ENCODE data around the gene INPPL1.

DNA sequence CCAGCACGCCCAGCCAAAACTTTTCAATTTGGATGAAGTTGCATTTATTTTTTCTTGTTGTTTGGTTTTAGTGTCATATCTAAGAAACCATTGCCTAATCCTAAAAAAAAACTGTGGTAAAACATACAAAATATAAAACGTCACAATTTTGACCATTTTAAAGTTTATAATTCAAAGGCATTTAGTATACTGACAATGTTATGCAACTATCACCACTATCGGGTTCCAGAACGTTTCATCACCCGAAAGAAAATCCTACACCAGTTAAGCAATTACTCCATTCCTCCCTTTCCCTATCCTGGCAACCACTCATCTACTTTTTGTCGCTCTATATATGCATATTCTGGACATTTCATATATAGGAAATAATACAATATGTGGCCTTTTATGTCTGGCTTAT is 49.9 kb downstream of the INPPL1 start:
- TF ChIP-seq, protein P1, sequence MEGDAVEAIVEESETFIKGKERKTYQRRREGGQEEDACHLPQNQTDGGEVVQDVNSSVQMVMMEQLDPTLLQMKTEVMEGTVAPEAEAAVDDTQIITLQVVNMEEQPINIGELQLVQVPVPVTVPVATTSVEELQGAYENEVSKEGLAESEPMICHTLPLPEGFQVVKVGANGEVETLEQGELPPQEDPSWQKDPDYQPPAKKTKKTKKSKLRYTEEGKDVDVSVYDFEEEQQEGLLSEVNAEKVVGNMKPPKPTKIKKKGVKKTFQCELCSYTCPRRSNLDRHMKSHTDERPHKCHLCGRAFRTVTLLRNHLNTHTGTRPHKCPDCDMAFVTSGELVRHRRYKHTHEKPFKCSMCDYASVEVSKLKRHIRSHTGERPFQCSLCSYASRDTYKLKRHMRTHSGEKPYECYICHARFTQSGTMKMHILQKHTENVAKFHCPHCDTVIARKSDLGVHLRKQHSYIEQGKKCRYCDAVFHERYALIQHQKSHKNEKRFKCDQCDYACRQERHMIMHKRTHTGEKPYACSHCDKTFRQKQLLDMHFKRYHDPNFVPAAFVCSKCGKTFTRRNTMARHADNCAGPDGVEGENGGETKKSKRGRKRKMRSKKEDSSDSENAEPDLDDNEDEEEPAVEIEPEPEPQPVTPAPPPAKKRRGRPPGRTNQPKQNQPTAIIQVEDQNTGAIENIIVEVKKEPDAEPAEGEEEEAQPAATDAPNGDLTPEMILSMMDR (IDR thresholded peaks at IDR 0.05), result no peak
- TF ChIP-seq POLR2A (IDR thresholded peaks at IDR 0.05), result no peak
